ENCODE results near the gene ACOX1. TPM values are rescaled to one million over a fixed set of nuclear protein-coding genes. Genes with fewer than 3 reads are reported as not detected.

ACOX1 gene
- total RNA-seq, 1 experiment from 2014 or later = 40.9 TPM

- peaks cover 13% of the 10 kb centered on the region for H3K4me1 Mint-ChIP-seq
- DNase-seq (ENCODE audit: low spot score) (no peak), ATAC-seq (no peak)
- no peaks in the 10 kb centered on the region for H3K9me3 Mint-ChIP-seq
- CTCF ChIA-PET = interaction anchor here (1.7 kb wide), 1 partner anchor 45 kb away, joined by 4 read pairs; the partner anchor contains the start of gene MRPL38
- no peak overlapping the region for H3K4me3 Mint-ChIP-seq
- H3K36me3 Mint-ChIP-seq = peaks cover 65% of the 10 kb centered on the region
- POLR2A ChIA-PET = no interaction called here
- no peak overlapping the region for H3K27ac Mint-ChIP-seq
- no peak for TF ChIP-seq MYBL2 (CRISPR knock-in tag; IDR thresholded peaks at IDR 0.05)
- no peak for TF ChIP-seq GRHL2 (CRISPR knock-in tag; IDR thresholded peaks at IDR 0.05; ENCODE audit: insufficient replicate concordance, severe bottlenecking)
- TF ChIP-seq JAZF1 (CRISPR knock-in tag; IDR thresholded peaks at IDR 0.05) = no peak
- no peak for TF ChIP-seq OVOL2 (CRISPR knock-in tag; IDR thresholded peaks at IDR 0.05; ENCODE audit: borderline replicate concordance)
- TF ChIP-seq ATF1 (CRISPR knock-in tag; IDR thresholded peaks at IDR 0.05) = no peak
- TF ChIP-seq E2F5 (CRISPR knock-in tag; IDR thresholded peaks at IDR 0.05) = no peak
- no peak for TF ChIP-seq ZNF671 (CRISPR knock-in tag; IDR thresholded peaks at IDR 0.05)
- no peak for TF ChIP-seq CBFB (CRISPR knock-in tag; IDR thresholded peaks at IDR 0.05; ENCODE audit: low read depth)
- no peak for TF ChIP-seq NR3C1 (CRISPR knock-in tag; conservative IDR thresholded peaks at IDR 0.05; ENCODE audit: low read depth)
- no peak for TF ChIP-seq HMGA2 (CRISPR knock-in tag; IDR thresholded peaks at IDR 0.05)
- no peak for TF ChIP-seq PREB (CRISPR knock-in tag; IDR thresholded peaks at IDR 0.05; ENCODE audit: borderline replicate concordance)
- TF ChIP-seq ERG (CRISPR knock-in tag; IDR thresholded peaks at IDR 0.05) = no peak
- TF ChIP-seq TEAD4 (CRISPR knock-in tag; IDR thresholded peaks at IDR 0.05) = no peak
- TF ChIP-seq ZNF425 (CRISPR knock-in tag; conservative IDR thresholded peaks at IDR 0.05) = no peak
- TF ChIP-seq AR (CRISPR knock-in tag; IDR thresholded peaks at IDR 0.05) = no peak
- H3K27me3 Mint-ChIP-seq (ENCODE audit: low read depth) = no peaks in the 10 kb centered on the region
These were observed 28.5 kb downstream of the ACOX1 start for GRCh38 chr17:75950421-75950820.

- peaks cover 25% of the 10 kb centered on the region for H3K4me1 Mint-ChIP-seq
- H3K27ac Mint-ChIP-seq = no peak overlapping the region
- peaks cover 32% of the 10 kb centered on the region for H3K36me3 Mint-ChIP-seq
- POLR2A ChIA-PET = no interaction called here
- H3K27me3 Mint-ChIP-seq (ENCODE audit: low read depth) = no peaks in the 10 kb centered on the region
- TF ChIP-seq ZNF281 (CRISPR knock-in tag; IDR thresholded peaks at IDR 0.05) = no peak
- no peak for TF ChIP-seq NFATC4 (CRISPR knock-in tag; IDR thresholded peaks at IDR 0.05)
- no peak for TF ChIP-seq ETV6 (CRISPR knock-in tag; IDR thresholded peaks at IDR 0.05)
- no peak for TF ChIP-seq TCF7 (CRISPR knock-in tag; IDR thresholded peaks at IDR 0.05; ENCODE audit: low read depth)
- TF ChIP-seq ZNF219 (CRISPR knock-in tag; IDR thresholded peaks at IDR 0.05; ENCODE audit: borderline replicate concordance) = no peak
- no peak overlapping the region for H3K4me3 Mint-ChIP-seq
- H3K9me3 Mint-ChIP-seq = no peaks in the 10 kb centered on the region
- CTCF ChIA-PET = interaction anchor here (1.5 kb wide), 1 partner anchor 34 kb away, joined by 3 read pairs; the partner anchor contains the start of genes ACOX1 and TEN1
- ATAC-seq (no peak), DNase-seq (ENCODE audit: low spot score) (no peak)
These were observed 33.8 kb downstream of the ACOX1 start for GRCh38 chr17:75945211-75945610.

All from WTC11 (cell line).